Fibroblast of lung (primary cell): ENCODE data around the gene ITSN1. TPM values are rescaled to one million over a fixed set of nuclear protein-coding genes. Genes with fewer than 3 reads are reported as not detected.

ENCODE experiments used
- DNase-seq, 2 donors: peaks; one replicate each; pipeline versions ENCODE4 v3.0.0 to v3.0.0-alpha.2; 2010; ENCODE audit warnings: low read depth in 2 of 2
- H2AFZ ChIP-seq: 2 replicates; pipeline ENCODE4 v1.5.1; 2012; ENCODE audit warnings: low read length, control low read depth, inconsistent platforms
- H3K27ac ChIP-seq: 2 replicates; pipeline ENCODE4 v1.5.1; 2011; ENCODE audit warnings: low read length, control low read depth; ENCODE audit not compliant: insufficient read depth
- H3K27me3 ChIP-seq: 2 replicates; pipeline ENCODE4 v1.5.1; 2011; ENCODE audit warnings: mild to moderate bottlenecking, low read length; ENCODE audit not compliant: control insufficient read depth, insufficient read depth
- H3K36me3 ChIP-seq: 2 replicates; pipeline ENCODE4 v1.5.1; 2011; ENCODE audit warnings: low read length; ENCODE audit not compliant: control insufficient read depth, insufficient read depth
- H3K4me1 ChIP-seq: 2 replicates; pipeline ENCODE4 v1.5.1; 2011; ENCODE audit warnings: low read length; ENCODE audit not compliant: control insufficient read depth, insufficient read depth; ENCODE audit errors: extremely low read depth
- H3K4me2 ChIP-seq: 2 replicates; pipeline ENCODE4 v1.5.1; 2011; ENCODE audit warnings: low read length, control low read depth; ENCODE audit not compliant: insufficient read depth; ENCODE audit errors: extremely low read depth
- H3K4me3 ChIP-seq, 4 experiments: fragments of 200-600 bp in 1 of 4; sonication (generic) in 1 of 4; replicated peaks in 1 of 4; 2 replicates each; pipeline ENCODE4 v1.5.1; 2011 to 2016; ENCODE audit warnings: low read length in 4 of 4, low read depth in 3 of 4, mild to moderate bottlenecking in 3 of 4, control low read depth in 2 of 4, inconsistent platforms in 1 of 4, mixed read lengths in 1 of 4; ENCODE audit not compliant: insufficient read depth in 1 of 4; ENCODE audit errors: control extremely low read depth in 1 of 4
- H3K79me2 ChIP-seq: 2 replicates; pipeline ENCODE4 v1.5.1; 2012; ENCODE audit warnings: mild to moderate bottlenecking, low read length, inconsistent platforms; ENCODE audit not compliant: control insufficient read depth, insufficient read depth
- H3K9ac ChIP-seq: 2 replicates; pipeline ENCODE4 v1.5.1; 2011; ENCODE audit warnings: mild to moderate bottlenecking, low read length, control low read depth; ENCODE audit not compliant: insufficient read depth
- H3K9me3 ChIP-seq: 2 replicates; pipeline ENCODE4 v1.5.1; 2012; ENCODE audit warnings: low read depth, low read length; ENCODE audit not compliant: control insufficient read depth, insufficient read depth
- H4K20me1 ChIP-seq: 2 replicates; pipeline ENCODE4 v1.5.1; 2011; ENCODE audit warnings: low read length; ENCODE audit not compliant: control insufficient read depth, insufficient read depth; ENCODE audit errors: extremely low read depth
- CTCF ChIP-seq, 2 donors: IDR thresholded peaks in 1 of 2; conservative IDR thresholded peaks in 1 of 2; 1 replicate in 1 of 2; 2 replicates in 1 of 2; pipeline ENCODE4 v1.5.1; 2011 to 2012; ENCODE audit warnings: low read length in 2 of 2, control low read depth in 1 of 2, inconsistent platforms in 1 of 2, low read depth in 1 of 2, mild to moderate bottlenecking in 1 of 2
- EZH2 ChIP-seq: IDR thresholded peaks from 2 replicates; pipeline ENCODE4 v1.5.1; 2012; ENCODE audit warnings: low read length, control low read depth, mild to moderate bottlenecking; ENCODE audit errors: missing control alignments
- polyA plus RNA-seq, 2 donors: library from polyadenylated mRNA; depleted of rRNA in 1 of 2; stranded (reverse) in 1 of 2; unstranded in 1 of 2; fragments of >200 nt; gene quantifications; 2 replicates each; pipeline ENCODE4 v1.2.1, GENCODE V29; 2011 to 2012; ENCODE audit warnings: missing spikeins in 1 of 2
- total RNA-seq: library from RNA; depleted of rRNA; stranded (reverse); fragments of >200 nt; gene quantifications from 2 replicates; pipeline ENCODE4 v1.2.1, GENCODE V29; 2014

The ITSN1 gene
- total and polyA plus RNA-seq, 2 donors (not counting 1 experiment from before 2014, with no cell fraction given): 34.7 to 63.1 TPM

GRCh38 chr21:33691945-33692603 lies 49.8 kb downstream of the ITSN1 start:
- H3K36me3 ChIP-seq: no peaks in the 10 kb centered on the region
- TF ChIP-seq EZH2: no peak
- TF ChIP-seq CTCF (conservative IDR thresholded peaks at IDR 0.05 in 1 of 2, IDR thresholded peaks at IDR 0.05 in 1 of 2; ENCODE audit: low read depth in 1 of 2, low read length in 2 of 2): no peak
- H4K20me1 ChIP-seq: no peaks in the 10 kb centered on the region
- H3K9ac ChIP-seq: no peak overlapping the region
- no peak overlapping the region for H3K27ac ChIP-seq
- H3K4me2 ChIP-seq: no peak overlapping the region
- no peaks in the 10 kb centered on the region for H3K9me3 ChIP-seq
- peaks cover 30% of the 10 kb centered on the region for H3K79me2 ChIP-seq
- peaks cover 2% of the 10 kb centered on the region for H3K4me1 ChIP-seq
- H3K27me3 ChIP-seq: no peaks in the 10 kb centered on the region
- DNase-seq: no peak
- H2AFZ ChIP-seq: no peak overlapping the region
- no peak overlapping the region for H3K4me3 ChIP-seq

- no peaks in the 10 kb centered on the region for H3K4me1 ChIP-seq
- H2AFZ ChIP-seq: no peak overlapping the region
- H4K20me1 ChIP-seq: no peaks in the 10 kb centered on the region
- H3K4me3 ChIP-seq: no peak overlapping the region
- no peak for TF ChIP-seq CTCF (conservative IDR thresholded peaks at IDR 0.05 in 1 of 2, IDR thresholded peaks at IDR 0.05 in 1 of 2; ENCODE audit: low read depth in 1 of 2, low read length in 2 of 2)
- TF ChIP-seq EZH2: no peak
- no peak for DNase-seq
- H3K27me3 ChIP-seq: no peaks in the 10 kb centered on the region
- H3K9ac ChIP-seq: no peak overlapping the region
- H3K79me2 ChIP-seq: peaks cover 24% of the 10 kb centered on the region
- no peaks in the 10 kb centered on the region for H3K9me3 ChIP-seq
- H3K4me2 ChIP-seq: no peak overlapping the region
- no peaks in the 10 kb centered on the region for H3K36me3 ChIP-seq
- H3K27ac ChIP-seq: no peak overlapping the region
Observed at GRCh38 chr21:33695813-33696212, 53.5 kb downstream of the ITSN1 start.

- Histone ChIP-seq H3K27me3 (no peaks in the 10 kb centered on the region), H2AFZ (no peak overlapping the region), H3K79me2 (peaks cover 20% of the 10 kb centered on the region), H3K27ac (no peak overlapping the region), H3K4me2 (no peak overlapping the region), H4K20me1 (no peaks in the 10 kb centered on the region), H3K4me1 (no peaks in the 10 kb centered on the region), H3K9me3 (no peaks in the 10 kb centered on the region), H3K4me3 (no peak overlapping the region), H3K9ac (no peak overlapping the region), H3K36me3 (no peaks in the 10 kb centered on the region)
- TF ChIP-seq EZH2 (no peak), CTCF (conservative IDR thresholded peaks at IDR 0.05 in 1 of 2, IDR thresholded peaks at IDR 0.05 in 1 of 2; ENCODE audit: low read depth in 1 of 2, low read length in 2 of 2) (no peak)
- no peak for DNase-seq
Observed at GRCh38 chr21:33696465-33696864, 54.2 kb downstream of the ITSN1 start.
